ENCODE measurements around the gene GALNT12.

Gene GALNT12

GRCh38 chr9:98834386-98834785, 26.9 kb downstream of the GALNT12 start:
- DNase-seq = no peak

DNA sequence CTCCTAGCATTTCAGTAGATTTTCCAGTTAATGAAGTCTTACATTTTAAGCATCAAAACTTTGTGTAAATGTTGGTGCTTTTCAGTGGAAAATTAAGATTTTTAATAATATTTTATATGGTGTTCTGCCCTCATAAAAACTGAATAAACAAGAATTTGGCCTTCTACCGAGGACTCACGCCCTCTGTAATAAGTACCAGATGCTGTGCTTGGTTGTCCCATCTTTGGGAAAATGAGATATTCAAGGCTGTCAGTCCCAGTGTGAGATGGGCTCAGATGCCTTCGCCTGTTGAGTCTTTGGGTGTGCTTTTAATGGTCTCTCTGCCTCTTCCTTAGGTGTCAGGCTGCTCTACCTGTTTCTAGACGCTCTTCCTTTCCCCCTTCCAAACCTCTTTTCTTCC, 28.7 kb downstream of the GALNT12 start:
- DNase-seq = no peak

GRCh38 chr9:98837516-98837915, 30.0 kb downstream of the GALNT12 start:
- DNase-seq = no peak

GRCh38 chr9:98838155-98838867, 30.8 kb downstream of the GALNT12 start:
- DNase-seq = no peak

- no peak for DNase-seq
Measured at GRCh38 chr9:98838868-98839565, 31.5 kb downstream of the GALNT12 start.

DNA sequence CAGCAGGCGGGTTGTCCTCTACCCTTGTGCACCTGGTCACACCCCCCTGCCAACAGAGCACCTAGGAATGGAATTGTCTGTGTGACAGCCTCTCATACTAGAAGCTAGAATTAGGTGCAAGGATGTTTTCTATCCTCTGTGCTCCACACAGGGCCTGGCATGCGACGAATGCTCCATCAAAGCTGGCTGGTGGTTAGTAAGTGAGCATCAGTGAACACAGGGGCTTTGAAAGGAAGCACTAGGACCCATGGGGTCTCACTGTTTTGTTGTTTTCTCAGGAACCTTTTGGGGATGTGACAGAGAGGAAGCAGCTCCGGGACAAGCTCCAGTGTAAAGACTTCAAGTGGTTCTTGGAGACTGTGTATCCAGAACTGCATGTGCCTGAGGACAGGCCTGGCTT, 32.3 kb downstream of the GALNT12 start:
- DNase-seq = no peak

- DNase-seq = no peak
Measured at GRCh38 chr9:98842510-98842909, 35.0 kb downstream of the GALNT12 start.

DNA sequence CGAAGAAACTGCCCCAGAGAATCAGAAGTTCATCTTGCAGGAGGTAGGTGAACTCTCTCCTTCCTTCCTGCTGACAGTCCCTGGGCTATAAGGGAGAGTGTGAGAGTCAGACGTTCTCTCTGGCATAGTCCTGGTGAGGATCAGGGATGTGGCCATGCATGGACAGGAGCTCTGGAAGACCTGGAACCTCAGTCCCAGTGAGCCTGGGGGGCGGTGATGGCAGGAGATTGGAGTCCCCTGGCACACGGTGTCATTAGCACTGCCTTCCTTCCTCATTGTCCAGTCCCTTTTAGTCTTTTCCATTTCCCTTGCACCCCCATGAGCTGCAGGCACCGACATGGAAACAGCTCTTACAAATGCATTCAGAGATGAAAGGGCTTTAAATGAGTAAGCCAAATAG, 38.6 kb downstream of the GALNT12 start:
- no peak for DNase-seq

- DNase-seq = no peak
Measured at GRCh38 chr9:98846879-98847278, 39.4 kb downstream of the GALNT12 start.

DNA sequence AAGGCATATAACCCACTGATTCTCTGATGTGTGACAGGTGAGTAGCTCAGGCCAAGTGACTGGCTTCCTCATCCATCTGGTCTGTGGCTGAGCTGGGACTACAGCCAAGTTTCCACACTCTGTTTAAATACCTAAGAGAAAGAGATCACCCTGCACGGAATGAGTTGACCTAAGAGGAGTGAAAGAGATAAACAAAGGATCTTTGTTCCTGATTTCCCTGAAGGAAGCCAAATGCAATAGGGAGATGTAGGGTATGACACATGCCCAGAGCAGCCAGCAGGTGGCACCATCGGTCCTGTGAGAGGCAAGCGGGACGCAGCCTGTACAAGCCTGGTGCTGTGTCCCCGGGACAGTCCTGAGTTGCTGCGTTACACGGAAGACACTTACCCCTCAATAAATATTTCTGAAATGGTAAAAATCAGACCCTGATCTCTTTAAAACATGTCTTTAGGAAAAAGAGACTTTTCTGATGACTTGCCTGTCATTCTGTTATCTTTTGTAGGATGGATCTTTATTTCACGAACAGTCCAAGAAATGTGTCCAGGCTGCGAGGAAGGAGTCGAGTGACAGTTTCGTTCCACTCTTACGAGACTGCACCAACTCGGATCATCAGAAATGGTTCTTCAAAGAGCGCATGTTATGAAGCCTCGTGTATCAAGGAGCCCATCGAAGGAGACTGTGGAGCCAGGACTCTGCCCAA, 41.1 kb downstream of the GALNT12 start:
- DNase-seq = peak; percentile 83 to 87

GRCh38 chr9:98849563-98849962, 42.1 kb downstream of the GALNT12 start:
- DNase-seq = no peak

DNA sequence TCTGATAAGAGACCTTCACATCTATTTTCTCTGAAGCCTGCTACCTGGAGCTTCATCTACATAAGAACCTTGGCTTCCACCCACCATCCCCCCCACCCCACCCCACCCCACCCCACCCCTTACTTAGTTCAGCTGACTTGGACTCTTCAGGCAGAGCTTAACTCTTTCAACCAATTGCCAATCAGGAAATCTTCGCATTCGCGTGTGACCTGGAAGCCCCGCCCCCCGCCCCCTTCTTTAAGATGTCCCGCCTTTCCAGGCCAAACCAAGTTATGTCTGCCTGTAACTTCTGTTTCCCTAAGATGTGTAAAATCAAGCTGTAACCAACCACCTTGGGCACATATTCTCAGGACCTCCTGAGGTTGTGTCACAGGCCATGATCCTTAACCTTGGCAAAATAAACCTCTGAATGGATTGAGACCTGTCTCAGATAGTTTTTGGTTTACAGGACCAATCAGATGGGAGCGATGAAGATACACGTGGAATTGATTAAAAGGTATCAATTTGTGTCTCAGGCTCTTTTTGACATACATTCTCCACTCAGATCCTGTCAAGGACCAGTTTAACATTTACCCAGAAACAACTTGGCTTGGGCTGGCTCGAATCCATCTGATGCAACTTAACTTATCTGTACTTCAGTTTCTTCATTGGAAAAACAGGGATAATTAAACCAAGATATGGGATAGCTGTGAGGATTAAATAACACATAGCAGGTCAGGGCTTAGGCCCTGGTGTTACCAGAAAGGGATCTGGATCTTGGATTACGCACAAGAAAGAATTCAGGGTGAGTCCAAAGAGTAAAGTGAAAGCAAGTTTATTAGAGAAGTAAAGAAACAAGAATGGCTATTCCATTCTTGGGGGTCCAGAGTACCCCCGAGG, 43.6 kb downstream of the GALNT12 start:
- DNase-seq = no peak

- DNase-seq = peak; percentile 12 to 20
Measured at GRCh38 chr9:98851730-98852459, 44.4 kb downstream of the GALNT12 start.

DNA sequence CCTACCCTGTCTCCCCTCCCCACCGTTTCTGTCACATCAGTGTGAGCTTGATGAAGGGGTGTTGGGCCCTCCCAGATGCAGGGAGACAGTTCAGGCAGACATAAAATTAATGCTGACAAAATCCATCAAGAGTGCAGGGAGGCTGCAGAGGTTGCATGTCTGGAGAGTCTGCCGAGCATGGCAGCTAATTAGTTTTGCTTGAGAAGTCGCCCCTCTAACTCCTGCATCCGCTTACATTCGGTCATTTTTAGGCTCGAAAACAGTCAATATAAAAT, 44.9 kb downstream of the GALNT12 start:
- no peak for DNase-seq

- DNase-seq = no peak
Measured at GRCh38 chr9:98852961-98853360, 45.5 kb downstream of the GALNT12 start.

DNA sequence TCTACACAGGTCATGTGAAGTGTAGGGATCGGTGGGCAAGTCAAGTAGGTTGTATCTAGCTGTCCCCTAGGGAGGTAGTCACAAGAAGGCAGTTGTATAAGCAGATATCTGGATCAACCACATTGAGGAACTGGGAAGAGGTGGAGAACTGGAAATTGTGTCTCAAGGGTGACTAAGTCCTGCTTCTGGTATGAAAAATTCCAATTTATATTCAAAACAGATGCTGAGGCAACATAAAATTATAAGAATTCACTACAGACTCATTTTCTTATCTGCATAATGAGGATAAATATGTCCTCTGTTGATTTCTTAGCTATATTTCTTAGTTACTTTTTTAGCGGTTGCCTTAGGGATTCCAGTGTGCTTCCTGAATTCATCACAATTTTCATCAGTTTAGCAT, 46.8 kb downstream of the GALNT12 start:
- DNase-seq = no peak

DNA sequence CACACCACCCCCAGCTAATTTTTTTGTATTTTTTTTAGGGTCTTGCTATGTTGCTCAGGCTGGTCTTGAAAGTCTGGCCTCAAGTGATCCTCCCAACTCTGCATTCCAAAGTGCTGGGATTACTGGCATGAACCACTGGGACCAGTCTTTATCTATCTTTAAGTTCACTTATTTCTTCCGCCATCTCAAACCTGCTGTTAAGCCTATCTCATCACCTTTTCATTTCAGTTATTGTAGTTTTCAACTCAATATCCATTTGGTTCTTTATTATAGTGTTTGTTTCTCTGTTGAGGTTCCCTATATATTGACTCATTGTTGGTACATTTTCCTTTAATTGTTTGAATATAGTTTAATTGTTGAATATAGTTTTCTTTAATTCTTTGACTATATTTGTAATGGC, 48.1 kb downstream of the GALNT12 start:
- DNase-seq = no peak

DNA sequence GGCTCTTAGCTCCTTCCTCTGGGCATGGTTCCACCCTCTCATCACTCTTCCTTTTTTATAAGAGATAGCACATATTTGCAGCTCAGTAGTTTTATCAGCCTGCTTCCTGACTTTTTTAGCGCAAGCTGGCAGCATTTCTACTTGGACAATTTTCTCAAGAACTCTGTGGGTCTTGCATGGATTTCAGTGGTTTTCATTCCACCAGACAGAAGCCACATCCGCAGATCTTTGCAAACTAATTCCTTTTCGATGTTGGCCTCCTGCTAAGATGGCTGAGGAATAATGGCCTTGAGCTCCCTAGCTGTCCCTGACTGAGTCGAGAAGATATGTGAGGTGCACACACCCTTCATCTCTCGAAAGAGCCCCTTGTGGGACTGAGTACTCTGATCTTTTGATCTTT, 49.5 kb downstream of the GALNT12 start:
- DNase-seq = no peak

DNA sequence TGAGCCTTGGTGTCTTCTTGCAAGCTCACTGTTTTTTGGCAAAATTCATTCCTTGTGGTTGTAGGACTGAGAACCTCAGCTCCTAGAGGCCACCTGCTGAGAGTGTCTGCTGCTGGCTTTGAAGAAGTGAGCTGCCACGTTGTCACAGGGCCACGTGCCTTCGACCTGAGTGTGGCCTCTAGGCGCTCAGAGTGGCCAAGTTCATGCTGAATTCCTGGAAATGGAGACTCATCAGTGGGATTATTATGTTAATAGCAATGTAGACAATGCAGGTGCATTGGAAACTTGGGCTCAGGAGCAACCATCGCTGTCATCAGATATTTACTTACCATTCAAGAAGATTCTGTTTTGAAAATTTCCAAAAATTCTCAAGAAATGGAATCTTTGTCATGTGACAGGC, 52.5 kb downstream of the GALNT12 start:
- DNase-seq = no peak

GRCh38 chr9:98860871-98861293, 53.4 kb downstream of the GALNT12 start:
- DNase-seq = no peak

- DNase-seq = no peak
Measured at GRCh38 chr9:98861781-98862504, 54.5 kb downstream of the GALNT12 start.

DNA sequence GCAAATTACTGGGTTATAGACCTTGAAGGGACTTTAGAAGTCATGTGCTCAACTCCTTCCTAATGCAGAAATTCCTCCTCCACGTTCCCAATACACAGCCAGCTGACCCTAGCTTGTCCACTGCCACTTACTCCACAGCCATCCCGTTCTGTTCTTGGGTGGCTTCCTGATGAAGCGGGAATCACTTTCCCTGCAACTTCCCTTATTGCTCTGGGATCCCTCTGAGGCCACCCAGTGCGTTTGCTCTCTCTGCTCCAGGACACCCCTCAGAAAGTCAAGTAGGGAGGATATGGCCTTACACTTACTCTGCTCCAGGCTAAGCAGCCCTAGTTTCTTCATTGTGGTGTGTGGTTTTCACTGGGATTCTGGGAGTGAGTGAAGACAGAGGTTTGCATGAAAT, 55.5 kb downstream of the GALNT12 start:
- no peak for DNase-seq

All from stimulated activated CD4-positive, alpha-beta T cell treated with anti-CD3 and anti-CD28 coated beads, Interleukin-2, amount 100 ng/mL, for 24 hours (primary cell).